ENCODE results near the gene TOP3A. TPM values are rescaled to one million over a fixed set of nuclear protein-coding genes. Genes with fewer than 3 reads are reported as not detected.
"Not testable (repeated sequence)": the region's sequence is repeated elsewhere in the genome, so short reads cannot be mapped to it uniquely, and the experiment has no call there.

TOP3A gene
- total and polyA plus RNA-seq, 8 donors = 24.7 to 65.1 (median 50.7) TPM

GRCh38 chr17:18314059-18314730, 599 bp downstream of the TOP3A start:
- H3K4me1 ChIP-seq = peaks cover 47 to 76% of the 10 kb centered on the region in 2 donors
- peak overlapping the region; percentile 86 to 99 for H3K27ac ChIP-seq
- H3K27me3 ChIP-seq = no peaks in the 10 kb centered on the region
- H3K36me3 ChIP-seq = peaks cover 0 to 49% of the 10 kb centered on the region in 2 donors
- ATAC-seq (peak; percentile 10), DNase-seq (peak in 1 of 4 donors; percentile 41)
- intact Hi-C loops (cut with DNase I) = no loop called here
- H3K4me3 ChIP-seq = peak overlapping the region; percentile 78 to 87
- H3K9me3 ChIP-seq = no peaks in the 10 kb centered on the region
- TF ChIP-seq CTCF (IDR thresholded peaks at IDR 0.05) = no peak

- Histone ChIP-seq H3K36me3 (peaks cover 0 to 69% of the 10 kb centered on the region in 2 donors), H3K27ac (no peak overlapping the region), H3K9me3 (no peaks in the 10 kb centered on the region), H3K4me1 (peaks cover 13 to 37% of the 10 kb centered on the region in 2 donors), H3K4me3 (no peak overlapping the region), H3K27me3 (no peaks in the 10 kb centered on the region)
- ATAC-seq = no peak
- no peak for DNase-seq
- intact Hi-C loops (cut with DNase I) = no loop called here
- TF ChIP-seq CTCF (IDR thresholded peaks at IDR 0.05) = no peak
These were observed 5.6 kb downstream of the TOP3A start for GRCh38 chr17:18309202-18309601.

GRCh38 chr17:18303206-18303605, 11.6 kb downstream of the TOP3A start:
- intact Hi-C loops (cut with DNase I); H3K27ac ChIP-seq; H3K4me3 ChIP-seq; H3K27me3 ChIP-seq; DNase-seq; ATAC-seq; H3K9me3 ChIP-seq: not testable (repeated sequence)
- peaks cover 0 to 94% of the 10 kb centered on the region in 2 donors for H3K36me3 ChIP-seq
- H3K4me1 ChIP-seq = peaks cover 0 to 29% of the 10 kb centered on the region in 2 donors

- peaks cover 0 to 71% of the 10 kb centered on the region in 2 donors for H3K36me3 ChIP-seq
- intact Hi-C loops (cut with DNase I) = no loop called here
- H3K4me1 ChIP-seq = peaks cover 0 to 43% of the 10 kb centered on the region in 2 donors
- ATAC-seq = peak; percentile 62
- DNase-seq = no peak
- no peaks in the 10 kb centered on the region for H3K9me3 ChIP-seq
- H3K27ac ChIP-seq = peak overlapping the region in 1 of 2 donors; percentile 77
- TF ChIP-seq CTCF (IDR thresholded peaks at IDR 0.05) = no peak
- H3K27me3 ChIP-seq = no peaks in the 10 kb centered on the region
- H3K4me3 ChIP-seq = no peak overlapping the region
These were observed 13.9 kb downstream of the TOP3A start for GRCh38 chr17:18300725-18301480.

- H3K27ac ChIP-seq; H3K4me3 ChIP-seq; DNase-seq; intact Hi-C loops (cut with DNase I); H3K9me3 ChIP-seq; ATAC-seq; H3K27me3 ChIP-seq: not testable (repeated sequence)
- peaks cover 0 to 43% of the 10 kb centered on the region in 2 donors for H3K4me1 ChIP-seq
- H3K36me3 ChIP-seq = peaks cover 0 to 63% of the 10 kb centered on the region in 2 donors
These were observed 16.7 kb downstream of the TOP3A start for GRCh38 chr17:18298061-18298460.

Measured in left lung (tissue), 10 donors.